ENCODE measurements around the gene LRGUK. TPM values are rescaled to one million over a fixed set of nuclear protein-coding genes. Genes with fewer than 3 reads are reported as not detected.

Gene LRGUK
- total and polyA plus RNA-seq, 2 donors (not counting 3 experiments of a cell fraction or from before 2014, with no cell fraction given) = 0.10 to 0.11 TPM

- dilution Hi-C loops (cut with MboI; ENCODE audit: extremely low pct_ligation_motif_present, low sequenced_read_pairs) = no loop called here
- Histone ChIP-seq H3K9me3 (replicated peaks; ENCODE audit: control insufficient read depth, insufficient read depth, low read length) (no peaks in the 10 kb centered on the region), H3K27me3 (ENCODE audit: control insufficient read depth in 2 of 2, insufficient read depth in 2 of 2, low read length in 2 of 2) (no peaks in the 10 kb centered on the region), H3K9me1 (replicated peaks; ENCODE audit: control insufficient read depth, extremely low read depth, insufficient read depth, low read length) (no peaks in the 10 kb centered on the region), H3K79me2 (ENCODE audit: control insufficient read depth, insufficient read depth, low read length) (no peaks in the 10 kb centered on the region), H3K27ac (ENCODE audit: insufficient read depth, low read depth, low read length) (no peak overlapping the region), H3K4me1 (ENCODE audit: control insufficient read depth, extremely low read depth, insufficient read depth, low read length) (peaks cover 11% of the 10 kb centered on the region), H3K9ac (replicated peaks; ENCODE audit: extremely low read depth, insufficient read depth, low read length) (no peak overlapping the region), H2AFZ (ENCODE audit: low read depth, low read length) (no peak overlapping the region), H3K36me3 (ENCODE audit: control insufficient read depth in 2 of 2, extremely low read depth in 1 of 2, insufficient read depth in 2 of 2, low read length in 2 of 2) (peaks cover 0 to 4% of the 10 kb centered on the region in 2 experiments), H4K20me1 (replicated peaks; ENCODE audit: control insufficient read depth, extremely low read depth, insufficient read depth, low read length) (no peaks in the 10 kb centered on the region), H3K4me3 (replicated peaks in 1 of 3; ENCODE audit: insufficient read depth in 1 of 3, low read depth in 1 of 3, low read length in 3 of 3) (no peak overlapping the region), H3K4me2 (ENCODE audit: insufficient read depth, low read length) (no peak overlapping the region)
- POLR2A ChIA-PET = no interaction called here
- BruUV-seq (replicated peaks) = no TSS peak
- TF ChIP-seq CTCF (IDR thresholded peaks at IDR 0.05; ENCODE audit: extremely low read depth in 1 of 2, insufficient read depth in 1 of 2, low read depth in 1 of 2, low read length in 2 of 2) (no peak), GATA2 (IDR thresholded peaks at IDR 0.05; ENCODE audit: insufficient read depth, insufficient read length, low read depth, low read length) (no peak), JUN (IDR thresholded peaks at IDR 0.05; ENCODE audit: borderline replicate concordance, insufficient read depth, insufficient read length, low read depth) (no peak), MYC (IDR thresholded peaks at IDR 0.05; ENCODE audit: low read depth, low read length) (no peak), EZH2 (IDR thresholded peaks at IDR 0.05; ENCODE audit: borderline replicate concordance, low read depth, low read length, severe bottlenecking) (no peak), FOS (IDR thresholded peaks at IDR 0.05; ENCODE audit: borderline replicate concordance, insufficient read depth, low read length) (no peak), POLR2A (IDR thresholded peaks at IDR 0.05; ENCODE audit: low read depth, low read length) (no peak), POLR2AphosphoS5 (IDR thresholded peaks at IDR 0.05; ENCODE audit: insufficient read depth, low read depth, low read length) (no peak)
- TF ChIP-seq, protein P1, sequence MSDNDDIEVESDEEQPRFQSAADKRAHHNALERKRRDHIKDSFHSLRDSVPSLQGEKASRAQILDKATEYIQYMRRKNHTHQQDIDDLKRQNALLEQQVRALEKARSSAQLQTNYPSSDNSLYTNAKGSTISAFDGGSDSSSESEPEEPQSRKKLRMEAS (IDR thresholded peaks at IDR 0.05; ENCODE audit: insufficient read depth, insufficient read length) = no peak
- intact Hi-C loops (cut with micrococcal nuclease) = no loop called here
- CTCF ChIA-PET = no interaction called here
- FAIRE-seq (no peak), DNase-seq (ENCODE audit: low read depth, low spot score) (no peak)
These were observed 185.6 kb downstream of the LRGUK start for GRCh38 chr7:134312717-134313116.
